T47D (cell line): ENCODE measurements around the gene RASSF4.

Experiments
- DNase-seq, 2 experiments: peaks; one replicate each; pipeline versions ENCODE4 v3.0.0 to v3.0.0-alpha.2; 2011 to 2012; ENCODE audit warnings: low read depth in 1 of 2, low spot score in 1 of 2
- JUND ChIP-seq: IDR thresholded peaks from 2 replicates; pipeline ENCODE4 v1.6.1; 2012; ENCODE audit warnings: low read depth
- in situ Hi-C: cut with HindIII; loops from 2 replicates; pipeline ENCODE4 v1.10.0; 2016; ENCODE audit warnings: low sequenced_read_pairs, low pct_unique_long_range_greater_than_20kb

Gene RASSF4

GRCh38 chr10:44922021-44922420, 37.6 kb upstream of the RASSF4 start:
- DNase-seq = no peak
- TF ChIP-seq JUND = no peak
- in situ Hi-C loops = no loop called here

- peak in 1 of 2 experiments; percentile 35 for DNase-seq
- TF ChIP-seq JUND = no peak
- in situ Hi-C loops = no loop called here
These were observed 36.6 kb upstream of the RASSF4 start for GRCh38 chr10:44922796-44923545.

GRCh38 chr10:44923611-44924010, 36.0 kb upstream of the RASSF4 start:
- in situ Hi-C loops = no loop called here
- DNase-seq = no peak
- no peak for TF ChIP-seq JUND

GRCh38 chr10:44924261-44925040, 35.2 kb upstream of the RASSF4 start:
- in situ Hi-C loops = no loop called here
- DNase-seq = no peak
- no peak for TF ChIP-seq JUND

GRCh38 chr10:44925224-44925623, 34.4 kb upstream of the RASSF4 start:
- peak in 1 of 2 experiments; percentile 47 for DNase-seq
- no peak for TF ChIP-seq JUND
- in situ Hi-C loops = no loop called here

- in situ Hi-C loops = no loop called here
- no peak for TF ChIP-seq JUND
- no peak for DNase-seq
These were observed 33.5 kb upstream of the RASSF4 start for GRCh38 chr10:44925811-44926750.

- in situ Hi-C loops = no loop called here
- no peak for TF ChIP-seq JUND
- DNase-seq = no peak
These were observed 32.8 kb upstream of the RASSF4 start for GRCh38 chr10:44926751-44927351.

- in situ Hi-C loops = no loop called here
- no peak for DNase-seq
- no peak for TF ChIP-seq JUND
These were observed 32.2 kb upstream of the RASSF4 start for GRCh38 chr10:44927352-44927751.

GRCh38 chr10:44928462-44928861, 31.1 kb upstream of the RASSF4 start:
- DNase-seq = no peak
- in situ Hi-C loops = no loop called here
- no peak for TF ChIP-seq JUND

- TF ChIP-seq JUND = no peak
- in situ Hi-C loops = no loop called here
These were observed 30.0 kb upstream of the RASSF4 start for GRCh38 chr10:44929356-44930255.

GRCh38 chr10:44930904-44931620, 28.5 kb upstream of the RASSF4 start:
- no peak for DNase-seq
- in situ Hi-C loops = no loop called here
- no peak for TF ChIP-seq JUND

More at GRCh38 chr10:44929356-44930255, 30.0 kb upstream of the RASSF4 start:
- DNase-seq = no peak
